NCI-H460 (cell line): ENCODE data around the gene GPR183. TPM values are rescaled to one million over a fixed set of nuclear protein-coding genes. Genes with fewer than 3 reads are reported as not detected.

Experiments used
- DNase-seq: peaks from one replicate; pipeline ENCODE4 v3.0.0-alpha.2; 2016; ENCODE audit warnings: low read depth; ENCODE audit errors: extremely low read depth
- polyA plus RNA-seq: library from polyadenylated mRNA; depleted of rRNA; stranded (reverse); fragments of >200 nt; gene quantifications from 2 replicates; pipeline ENCODE4 v1.2.3, GENCODE V29; 2014; cell fraction: nucleus; rRNA removed
- total RNA-seq: library from RNA; depleted of rRNA; stranded (reverse); fragments of >200 nt; shearing (Covaris generic); gene quantifications from 2 replicates; pipeline ENCODE4 v1.2.3, GENCODE V29; 2014; rRNA removed

The GPR183 gene
- 0.14 and 0.30 TPM in 2 replicates for total RNA-seq
- 0.07 TPM in 1 of 2 replicates, not detected in the other for polyA plus RNA-seq

- no peak for DNase-seq
Observed at GRCh38 chr13:99307247-99307646, at the start of gene GPR183. GPR183 (minus strand) TSS chr13:99307399; CDS start chr13:99296145, 11,254 bp downstream.

GRCh38 chr13:99356262-99357091 is 49.3 kb upstream of the GPR183 start:
- no peak for DNase-seq

- no peak for DNase-seq
Observed at GRCh38 chr13:99356012-99356261, 48.7 kb upstream of the GPR183 start.

DNA sequence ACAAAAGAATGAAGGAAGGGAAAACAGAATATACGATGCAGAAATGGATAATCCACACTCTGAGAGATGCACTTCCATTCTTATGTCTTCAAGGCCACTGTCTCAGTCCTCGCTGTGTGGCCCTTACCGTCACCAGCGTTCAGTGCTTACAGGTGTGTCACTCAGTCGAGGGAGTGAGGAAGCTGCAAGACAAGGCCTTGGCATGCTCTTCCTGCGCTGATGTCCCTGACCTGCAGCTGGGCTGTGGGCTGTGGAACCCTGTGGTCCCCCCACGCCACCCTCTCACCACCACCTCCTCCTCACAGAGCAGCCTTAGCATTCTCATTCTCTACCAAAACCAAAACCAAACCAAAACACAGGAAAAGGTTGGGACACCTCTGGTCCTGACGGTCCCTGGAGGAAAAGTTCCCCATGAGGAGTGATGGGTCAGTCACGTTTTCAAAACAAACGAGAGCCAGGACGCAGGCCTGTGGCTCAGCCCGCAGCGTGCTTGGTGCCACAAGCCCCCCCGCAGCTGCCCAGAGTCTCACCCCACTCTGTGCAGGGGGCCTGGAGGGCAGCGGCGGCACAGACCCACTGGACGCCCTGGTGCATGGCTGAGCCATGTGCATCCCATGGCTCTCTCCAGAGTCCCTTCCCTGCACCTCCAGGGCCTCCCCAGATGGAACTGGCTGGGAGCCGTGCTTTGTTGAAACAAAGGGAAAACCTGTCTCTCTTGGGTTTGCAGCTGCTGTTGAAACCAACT is 48.2 kb upstream of the GPR183 start:
- no peak for DNase-seq

GRCh38 chr13:99354371-99354951 is 47.3 kb upstream of the GPR183 start:
- no peak for DNase-seq

- no peak for DNase-seq
Observed at GRCh38 chr13:99353836-99354235, 46.6 kb upstream of the GPR183 start.

DNA sequence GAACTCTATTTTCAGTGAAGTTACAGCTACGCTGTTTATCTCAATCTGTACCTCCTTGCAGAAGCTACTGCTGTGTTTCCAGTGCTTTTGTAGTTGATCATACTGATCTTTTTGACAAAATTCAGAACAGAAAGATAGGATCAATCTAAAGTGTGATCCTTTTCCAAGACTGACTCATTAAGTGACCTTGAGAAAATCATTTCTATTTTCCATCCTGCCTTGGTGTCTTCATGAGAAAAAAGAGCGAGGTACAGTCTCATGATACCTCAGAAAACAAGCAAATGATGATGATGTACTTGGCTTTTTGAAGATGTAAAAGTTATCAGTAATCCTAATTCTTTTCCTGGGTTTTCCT is 46.0 kb upstream of the GPR183 start:
- DNase-seq = no peak

GRCh38 chr13:99352351-99353245 is 45.4 kb upstream of the GPR183 start:
- no peak for DNase-seq

DNA sequence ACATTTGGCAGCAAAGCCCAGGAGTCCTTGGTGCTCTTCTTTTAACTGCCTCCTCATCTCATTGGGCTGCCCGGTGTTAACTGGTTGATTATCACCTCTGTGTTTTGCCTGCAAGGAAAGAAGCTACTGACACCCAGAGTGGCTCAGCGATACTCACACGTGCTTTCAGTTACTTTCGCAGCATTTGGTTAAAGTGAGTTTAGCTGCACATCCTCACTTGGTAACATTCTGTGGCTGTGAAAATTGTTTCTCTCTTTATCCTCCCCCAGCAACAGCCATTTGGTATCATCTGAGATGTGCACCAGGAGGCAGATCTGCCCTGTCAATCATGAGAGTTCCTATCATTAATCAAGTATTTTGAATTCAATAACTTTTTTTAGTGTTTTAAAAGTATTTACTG is 44.6 kb upstream of the GPR183 start:
- DNase-seq = no peak

GRCh38 chr13:99350191-99350590 is 43.0 kb upstream of the GPR183 start:
- no peak for DNase-seq

DNA sequence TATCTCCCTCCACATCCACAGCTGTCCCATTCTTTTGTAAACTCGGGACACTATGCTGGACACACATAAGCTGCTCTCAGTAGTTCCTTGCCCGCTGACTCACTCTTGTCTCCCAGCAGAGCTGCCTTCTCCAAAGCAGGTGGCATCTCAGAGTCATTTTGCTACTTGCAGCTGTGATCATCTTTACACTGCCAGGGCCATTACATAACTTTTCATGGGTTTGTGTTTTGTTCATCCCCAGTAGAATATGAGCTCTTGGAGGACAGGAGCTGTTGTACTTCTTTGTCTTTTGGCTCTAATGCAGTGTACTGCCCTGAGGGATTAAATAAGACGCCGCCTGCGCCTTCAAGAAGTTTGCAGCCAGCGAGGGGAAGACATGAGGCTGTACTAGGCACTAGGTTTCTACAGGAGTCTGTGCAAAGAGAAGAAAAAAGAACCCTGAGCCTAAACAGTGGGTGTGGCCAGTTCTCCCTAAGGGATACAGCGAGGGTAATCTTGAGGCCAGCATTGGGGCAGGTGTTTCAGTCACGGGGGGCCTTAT is 40.8 kb upstream of the GPR183 start:
- DNase-seq = no peak

DNA sequence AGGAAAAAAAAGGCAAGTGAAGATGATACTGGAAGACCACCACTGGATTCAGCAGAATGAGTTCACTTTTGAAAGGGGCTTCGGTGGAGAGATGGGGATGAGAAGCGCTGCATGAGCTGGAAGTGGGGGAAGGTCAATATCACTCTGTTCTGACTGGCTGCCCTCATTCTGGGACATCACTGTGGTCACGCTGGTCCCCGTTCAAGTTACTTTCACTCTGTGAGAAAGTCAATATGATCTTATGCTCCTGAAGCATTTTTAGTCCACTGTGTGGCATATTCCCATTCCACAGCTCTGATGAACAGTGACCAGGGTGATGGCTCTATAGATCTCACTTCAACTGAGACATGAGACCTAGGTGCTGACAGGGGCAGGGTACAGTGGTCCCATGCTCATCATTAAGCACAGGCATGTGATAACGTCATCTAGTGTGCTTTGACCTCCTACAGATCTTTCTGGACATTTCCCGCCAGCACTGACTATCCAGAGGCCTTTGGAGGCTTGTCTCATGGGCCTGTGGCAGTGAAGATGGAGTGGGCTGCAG is 40.2 kb upstream of the GPR183 start:
- DNase-seq = no peak

DNA sequence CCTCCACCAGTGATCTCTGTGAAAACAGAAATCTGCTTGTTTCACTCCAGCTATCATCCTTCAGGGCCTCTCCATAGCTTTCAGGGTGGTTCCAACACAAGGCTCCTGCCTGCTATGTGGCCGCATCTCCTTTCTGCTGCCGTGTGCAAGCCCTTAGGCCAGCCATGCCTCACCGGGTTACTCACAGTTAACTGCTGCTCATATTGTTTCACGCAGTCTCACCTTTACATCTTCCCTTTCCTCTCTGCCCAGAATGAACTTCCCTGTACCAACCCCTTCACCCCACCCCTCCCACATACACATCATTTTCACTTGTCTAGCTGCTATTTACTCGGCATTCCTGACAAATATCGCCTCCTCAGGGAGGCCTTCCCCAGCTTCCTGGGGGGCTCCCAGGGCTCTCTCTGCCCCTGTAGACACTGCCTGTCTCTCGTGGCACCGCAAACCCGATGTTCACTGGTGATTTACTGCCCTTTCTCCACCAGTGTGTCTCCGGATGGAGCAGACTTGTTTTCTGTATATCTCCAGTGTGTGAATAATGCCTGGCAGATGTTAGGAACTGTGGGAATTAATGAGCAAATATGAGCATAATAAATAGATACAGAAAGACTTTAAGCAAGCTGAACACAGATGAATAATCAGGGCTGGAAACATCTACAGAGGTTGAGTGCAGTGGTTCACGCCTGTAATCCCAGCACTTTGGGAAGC is 39.3 kb upstream of the GPR183 start:
- DNase-seq = no peak

DNA sequence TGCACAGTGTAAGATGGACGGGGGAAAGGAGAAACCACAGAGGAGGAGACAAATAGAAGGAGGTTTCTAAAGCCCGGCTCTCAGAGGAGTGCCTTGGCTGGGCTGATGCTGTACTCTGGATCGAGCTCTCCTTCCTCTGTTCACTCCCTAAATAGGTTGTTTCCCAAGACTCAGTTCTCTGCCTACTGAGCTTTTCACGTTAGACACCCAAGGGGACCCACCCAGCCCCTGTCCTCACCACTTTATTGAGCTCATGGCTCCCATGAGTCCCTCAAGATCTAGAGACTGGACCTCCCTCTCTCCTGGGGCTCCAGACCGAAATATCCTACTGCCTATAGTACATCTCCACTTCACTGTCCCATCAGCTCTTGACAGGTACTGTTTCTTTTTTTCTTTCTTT is 38.1 kb upstream of the GPR183 start:
- no peak for DNase-seq

GRCh38 chr13:99344610-99345208 is 37.5 kb upstream of the GPR183 start:
- DNase-seq = no peak

GRCh38 chr13:99342723-99343315 is 35.6 kb upstream of the GPR183 start:
- DNase-seq = no peak

DNA sequence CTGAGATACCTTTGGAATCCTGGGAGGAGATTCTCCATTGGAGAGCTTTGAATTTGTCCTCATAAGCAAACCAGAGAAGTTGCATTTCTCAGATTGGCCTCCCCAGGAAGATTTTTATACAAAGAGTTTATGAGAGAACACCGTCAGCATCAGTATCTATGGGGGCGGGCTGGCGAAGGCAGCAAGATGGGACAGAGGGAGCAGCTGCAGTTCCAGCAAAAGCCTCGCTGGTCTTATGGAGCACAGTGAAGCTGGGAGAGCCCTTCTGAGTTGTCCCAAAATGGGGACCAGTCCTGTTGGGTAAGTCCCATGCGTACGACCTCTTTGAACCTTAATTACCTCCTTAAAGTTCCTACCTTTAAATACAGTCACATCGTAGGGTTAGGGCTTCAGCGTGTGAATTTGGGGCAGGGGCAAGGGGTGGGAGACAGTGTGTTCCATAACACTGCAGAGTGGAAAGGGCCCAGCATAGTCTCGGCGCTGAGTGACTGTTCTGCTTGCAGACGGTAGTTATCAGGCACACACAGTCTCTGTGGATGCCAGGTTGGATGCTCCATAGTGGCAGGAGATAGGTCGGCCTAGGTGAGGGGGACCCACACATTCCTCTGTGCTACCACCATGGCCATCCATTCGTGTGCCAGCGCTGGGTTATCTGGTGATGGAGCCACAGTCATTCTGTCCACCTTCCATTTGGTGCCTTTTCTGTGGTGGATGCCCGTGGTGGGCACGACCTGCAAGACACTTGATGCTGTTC is 34.9 kb upstream of the GPR183 start:
- DNase-seq = no peak

DNA sequence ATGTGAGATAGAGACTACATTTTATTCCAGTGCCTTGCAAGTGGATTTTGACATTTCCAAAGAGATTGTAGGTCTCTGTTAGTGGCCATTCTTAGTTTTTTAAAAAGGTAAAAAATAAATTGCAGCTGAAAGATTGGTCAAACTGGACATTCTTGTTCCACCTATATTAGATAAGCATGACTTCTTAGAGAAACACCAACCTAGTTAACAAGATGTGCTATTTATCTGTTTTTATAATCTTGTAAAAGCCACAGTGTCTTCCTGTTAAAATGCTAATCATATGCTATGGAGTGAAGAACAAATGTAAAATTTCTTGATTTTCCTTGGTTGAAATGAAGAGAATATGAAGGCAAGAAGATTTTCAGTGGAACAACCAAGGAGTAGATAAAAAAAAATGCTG is 33.4 kb upstream of the GPR183 start:
- no peak for DNase-seq
